ENCODE data around the gene CDC42EP3.

CDC42EP3 gene

DNA sequence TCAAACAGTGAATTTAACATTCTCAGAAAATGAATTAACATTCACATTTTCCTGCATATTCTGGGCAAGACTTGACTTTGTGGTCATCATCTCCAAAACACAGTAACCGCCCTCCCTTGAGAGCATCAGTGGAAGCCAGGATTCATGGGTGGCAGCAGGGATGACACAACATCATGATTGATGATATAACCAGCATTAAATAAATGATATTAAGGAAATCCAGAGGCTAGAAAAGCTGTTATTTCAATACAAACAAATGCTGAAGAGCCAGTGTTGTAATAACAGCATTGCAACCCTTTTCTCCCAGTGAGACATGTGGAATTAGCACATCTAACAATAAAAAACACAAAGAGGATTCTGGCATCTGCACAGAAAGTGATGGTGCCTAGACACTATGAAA is 41.1 kb downstream of the CDC42EP3 start:
- H3K36me3 ChIP-seq (ENCODE audit: control insufficient read depth, insufficient read depth, low read length) = no peaks in the 10 kb centered on the region
- H3K9ac ChIP-seq (ENCODE audit: low read length) = no peak overlapping the region
- H3K4me3 ChIP-seq (ENCODE audit: low read length) = no peak overlapping the region
- no peaks in the 10 kb centered on the region for H3K27me3 ChIP-seq (ENCODE audit: control insufficient read depth, insufficient read depth, low read length)
- H3K4me1 ChIP-seq (ENCODE audit: control insufficient read depth, insufficient read depth, low read length) = no peaks in the 10 kb centered on the region
- no peaks in the 10 kb centered on the region for H3K9me3 ChIP-seq (ENCODE audit: control insufficient read depth, low read length)

DNA sequence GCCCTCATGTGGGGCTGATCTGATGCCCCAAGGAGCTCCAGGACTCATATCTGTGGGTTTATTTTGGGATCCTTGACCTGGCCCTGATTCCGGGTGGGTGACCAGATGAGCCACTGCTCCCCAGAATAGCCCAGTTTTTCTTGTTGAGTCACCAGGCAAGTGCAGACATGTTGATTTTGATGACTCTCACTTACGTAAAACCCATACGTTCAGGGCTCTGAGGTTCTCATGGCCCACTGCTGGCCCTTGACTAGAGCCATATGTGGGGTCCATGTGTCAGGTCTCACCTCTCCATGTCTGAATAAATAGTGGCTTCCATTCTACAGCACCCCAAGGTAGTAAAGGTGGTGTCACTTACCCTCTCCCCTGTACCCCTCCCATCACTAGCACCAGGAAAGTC is 41.9 kb downstream of the CDC42EP3 start:
- H3K36me3 ChIP-seq (ENCODE audit: control insufficient read depth, insufficient read depth, low read length) = no peaks in the 10 kb centered on the region
- no peaks in the 10 kb centered on the region for H3K4me1 ChIP-seq (ENCODE audit: control insufficient read depth, insufficient read depth, low read length)
- no peak overlapping the region for H3K4me3 ChIP-seq (ENCODE audit: low read length)
- no peaks in the 10 kb centered on the region for H3K9me3 ChIP-seq (ENCODE audit: control insufficient read depth, low read length)
- H3K27me3 ChIP-seq (ENCODE audit: control insufficient read depth, insufficient read depth, low read length) = no peaks in the 10 kb centered on the region
- H3K9ac ChIP-seq (ENCODE audit: low read length) = no peak overlapping the region

GRCh38 chr2:37627710-37628109 is 43.7 kb downstream of the CDC42EP3 start:
- no peaks in the 10 kb centered on the region for H3K27me3 ChIP-seq (ENCODE audit: control insufficient read depth, insufficient read depth, low read length)
- no peak overlapping the region for H3K4me3 ChIP-seq (ENCODE audit: low read length)
- no peaks in the 10 kb centered on the region for H3K9me3 ChIP-seq (ENCODE audit: control insufficient read depth, low read length)
- no peaks in the 10 kb centered on the region for H3K36me3 ChIP-seq (ENCODE audit: control insufficient read depth, insufficient read depth, low read length)
- no peaks in the 10 kb centered on the region for H3K4me1 ChIP-seq (ENCODE audit: control insufficient read depth, insufficient read depth, low read length)
- H3K9ac ChIP-seq (ENCODE audit: low read length) = no peak overlapping the region

DNA sequence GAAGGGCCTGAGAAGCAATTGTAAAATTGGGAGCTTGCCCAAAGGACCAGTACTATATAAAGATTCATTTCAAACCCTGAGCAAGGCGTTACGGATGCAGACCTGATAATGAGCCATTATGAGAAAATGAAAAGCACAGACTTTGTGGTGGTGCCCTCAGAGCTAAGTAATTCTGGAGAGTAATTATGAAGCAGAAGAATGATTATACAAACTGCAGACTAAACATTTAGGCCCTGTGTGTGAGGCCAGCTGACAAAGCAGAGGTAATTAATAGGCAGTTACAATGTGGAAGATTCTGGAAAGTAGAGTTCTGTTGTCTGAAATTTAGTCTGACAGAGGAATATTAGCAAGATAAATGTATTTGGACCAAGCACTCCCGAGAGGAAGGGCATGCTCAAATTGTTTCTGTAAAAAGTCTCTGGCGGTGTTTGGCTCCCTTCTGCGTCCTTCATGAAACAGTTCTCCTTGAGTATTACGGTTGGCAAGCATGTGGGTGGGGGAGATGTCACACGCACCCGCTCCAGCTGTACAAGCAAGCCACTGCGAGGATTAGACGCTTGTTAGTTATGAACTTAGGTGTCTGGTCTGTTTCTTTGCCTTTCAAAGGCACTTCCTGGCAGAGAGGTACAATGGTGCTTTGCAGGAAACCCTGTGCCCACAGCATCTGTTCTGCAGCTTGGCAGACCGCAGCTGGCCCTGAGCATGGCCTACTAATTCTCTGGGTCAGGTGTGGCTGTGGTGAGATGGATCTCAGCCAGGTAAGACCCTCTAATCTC is 45.5 kb downstream of the CDC42EP3 start:
- Histone ChIP-seq H3K27me3 (ENCODE audit: control insufficient read depth, insufficient read depth, low read length) (no peaks in the 10 kb centered on the region), H3K9ac (ENCODE audit: low read length) (no peak overlapping the region), H3K9me3 (ENCODE audit: control insufficient read depth, low read length) (no peaks in the 10 kb centered on the region), H3K4me3 (ENCODE audit: low read length) (no peak overlapping the region), H3K4me1 (ENCODE audit: control insufficient read depth, insufficient read depth, low read length) (no peaks in the 10 kb centered on the region), H3K36me3 (ENCODE audit: control insufficient read depth, insufficient read depth, low read length) (no peaks in the 10 kb centered on the region)

DNA sequence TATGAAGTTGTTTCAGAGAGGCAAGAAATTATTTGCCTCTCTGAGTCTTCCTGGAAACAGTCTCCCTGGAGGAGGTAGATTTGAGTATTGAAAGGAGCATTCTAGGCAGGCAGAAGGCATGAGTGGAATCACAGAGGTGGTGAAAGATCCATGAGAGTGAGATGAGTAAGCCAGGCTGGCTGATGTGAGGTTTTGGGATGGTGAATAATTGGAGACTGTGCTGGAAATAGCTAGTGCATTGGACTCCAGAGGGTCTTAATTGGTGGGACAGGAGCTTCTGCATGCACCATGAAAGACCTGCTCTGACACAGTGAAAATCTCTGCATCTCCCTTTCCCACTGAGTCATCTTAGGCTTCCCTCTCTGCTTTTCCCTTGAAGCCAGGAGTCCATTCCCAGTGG is 46.3 kb downstream of the CDC42EP3 start:
- Histone ChIP-seq H3K27me3 (ENCODE audit: control insufficient read depth, insufficient read depth, low read length) (no peaks in the 10 kb centered on the region), H3K4me1 (ENCODE audit: control insufficient read depth, insufficient read depth, low read length) (no peaks in the 10 kb centered on the region), H3K4me3 (ENCODE audit: low read length) (no peak overlapping the region), H3K9me3 (ENCODE audit: control insufficient read depth, low read length) (no peaks in the 10 kb centered on the region), H3K36me3 (ENCODE audit: control insufficient read depth, insufficient read depth, low read length) (no peaks in the 10 kb centered on the region), H3K9ac (ENCODE audit: low read length) (no peak overlapping the region)

GRCh38 chr2:37623971-37624900 is 47.2 kb downstream of the CDC42EP3 start:
- Histone ChIP-seq H3K9ac (ENCODE audit: low read length) (no peak overlapping the region), H3K36me3 (ENCODE audit: control insufficient read depth, insufficient read depth, low read length) (no peaks in the 10 kb centered on the region), H3K9me3 (ENCODE audit: control insufficient read depth, low read length) (no peaks in the 10 kb centered on the region), H3K4me1 (ENCODE audit: control insufficient read depth, insufficient read depth, low read length) (no peaks in the 10 kb centered on the region), H3K27me3 (ENCODE audit: control insufficient read depth, insufficient read depth, low read length) (no peaks in the 10 kb centered on the region), H3K4me3 (ENCODE audit: low read length) (no peak overlapping the region)

- no peaks in the 10 kb centered on the region for H3K36me3 ChIP-seq (ENCODE audit: control insufficient read depth, insufficient read depth, low read length)
- H3K9me3 ChIP-seq (ENCODE audit: control insufficient read depth, low read length) = no peaks in the 10 kb centered on the region
- H3K27me3 ChIP-seq (ENCODE audit: control insufficient read depth, insufficient read depth, low read length) = no peaks in the 10 kb centered on the region
- H3K9ac ChIP-seq (ENCODE audit: low read length) = no peak overlapping the region
- H3K4me3 ChIP-seq (ENCODE audit: low read length) = no peak overlapping the region
- no peaks in the 10 kb centered on the region for H3K4me1 ChIP-seq (ENCODE audit: control insufficient read depth, insufficient read depth, low read length)
These were observed 48.0 kb downstream of the CDC42EP3 start for GRCh38 chr2:37623406-37623805.

DNA sequence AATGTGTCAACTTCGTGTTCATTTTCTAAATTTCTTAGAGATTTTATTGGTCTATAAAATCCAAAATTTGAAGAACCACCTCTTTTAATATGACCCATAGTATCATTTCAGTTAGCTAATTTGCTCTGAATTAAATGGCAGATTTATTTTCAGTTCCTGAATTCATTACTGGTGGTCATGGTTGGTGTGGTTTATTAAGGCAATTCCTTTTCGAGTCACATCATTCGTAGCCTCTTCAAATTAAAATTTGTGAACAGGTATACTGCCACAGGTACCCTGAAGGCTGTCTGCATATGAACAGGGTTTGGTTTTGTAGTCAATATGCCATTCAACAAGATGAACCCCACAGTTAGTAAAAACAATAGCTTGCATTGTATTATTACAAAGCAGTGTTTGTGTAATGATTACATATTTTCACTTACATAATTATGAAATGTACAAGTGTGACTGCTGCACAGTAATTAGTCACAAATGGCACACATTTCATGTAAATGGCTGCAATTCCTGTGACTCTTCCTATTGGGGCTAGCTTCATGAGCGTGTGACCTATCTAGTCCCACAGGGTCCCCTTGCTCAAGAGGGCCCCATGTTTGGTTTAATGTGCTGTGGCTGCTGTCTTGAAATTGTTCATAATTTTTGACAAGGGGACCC is 48.9 kb downstream of the CDC42EP3 start:
- Histone ChIP-seq H3K36me3 (ENCODE audit: control insufficient read depth, insufficient read depth, low read length) (no peaks in the 10 kb centered on the region), H3K9ac (ENCODE audit: low read length) (no peak overlapping the region), H3K4me1 (ENCODE audit: control insufficient read depth, insufficient read depth, low read length) (peaks cover 5% of the 10 kb centered on the region), H3K27me3 (ENCODE audit: control insufficient read depth, insufficient read depth, low read length) (no peaks in the 10 kb centered on the region), H3K9me3 (ENCODE audit: control insufficient read depth, low read length) (no peaks in the 10 kb centered on the region), H3K4me3 (ENCODE audit: low read length) (no peak overlapping the region)

DNA sequence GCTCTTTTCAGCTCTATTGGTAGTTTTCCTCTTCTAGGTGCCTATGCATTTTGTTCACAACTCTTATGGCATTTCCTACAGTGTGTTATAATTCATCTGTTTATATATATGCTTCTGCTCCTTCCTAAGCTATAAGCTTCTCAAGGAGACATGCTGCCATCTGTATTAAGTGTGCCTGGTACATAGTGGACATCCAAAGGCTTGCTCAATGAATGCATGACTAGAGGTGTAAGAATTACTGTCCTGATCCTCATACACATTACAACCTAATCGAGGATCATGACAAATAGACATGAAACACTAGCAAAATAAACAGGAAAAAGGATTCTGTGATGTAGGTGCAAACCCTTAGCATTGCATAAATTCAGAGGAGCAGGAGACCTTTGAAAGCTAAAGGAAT is 50.2 kb downstream of the CDC42EP3 start:
- Histone ChIP-seq H3K4me1 (ENCODE audit: control insufficient read depth, insufficient read depth, low read length) (peaks cover 19% of the 10 kb centered on the region), H3K9ac (ENCODE audit: low read length) (no peak overlapping the region)

DNA sequence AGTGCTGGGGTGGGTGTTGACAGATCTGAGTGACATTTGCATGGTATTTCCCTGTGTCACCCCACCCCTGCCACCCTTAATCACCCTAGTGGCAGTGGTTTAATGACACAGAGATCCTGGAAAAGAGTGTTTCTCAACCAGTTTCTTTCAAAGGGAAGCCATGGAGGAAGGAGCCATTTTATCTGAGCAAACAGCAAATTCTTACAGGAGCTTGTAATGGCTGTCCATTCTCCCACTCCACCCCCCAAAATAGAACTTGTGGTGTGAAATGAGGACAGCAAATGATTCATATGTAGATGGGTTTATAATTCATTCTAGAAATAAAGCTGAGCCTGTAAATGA is 51.5 kb downstream of the CDC42EP3 start:
- Histone ChIP-seq H3K9me3 (ENCODE audit: control insufficient read depth, low read length) (no peaks in the 10 kb centered on the region), H3K4me3 (ENCODE audit: low read length) (no peak overlapping the region), H3K4me1 (ENCODE audit: control insufficient read depth, insufficient read depth, low read length) (peaks cover 22% of the 10 kb centered on the region), H3K27me3 (ENCODE audit: control insufficient read depth, insufficient read depth, low read length) (no peaks in the 10 kb centered on the region), H3K9ac (ENCODE audit: low read length) (no peak overlapping the region), H3K36me3 (ENCODE audit: control insufficient read depth, insufficient read depth, low read length) (no peaks in the 10 kb centered on the region)

More for the DNA sequence above, 50.2 kb downstream of the CDC42EP3 start:
- Histone ChIP-seq H3K27me3 (ENCODE audit: control insufficient read depth, insufficient read depth, low read length) (no peaks in the 10 kb centered on the region), H3K4me3 (ENCODE audit: low read length) (no peak overlapping the region), H3K36me3 (ENCODE audit: control insufficient read depth, insufficient read depth, low read length) (no peaks in the 10 kb centered on the region), H3K9me3 (ENCODE audit: control insufficient read depth, low read length) (no peaks in the 10 kb centered on the region)

DNA sequence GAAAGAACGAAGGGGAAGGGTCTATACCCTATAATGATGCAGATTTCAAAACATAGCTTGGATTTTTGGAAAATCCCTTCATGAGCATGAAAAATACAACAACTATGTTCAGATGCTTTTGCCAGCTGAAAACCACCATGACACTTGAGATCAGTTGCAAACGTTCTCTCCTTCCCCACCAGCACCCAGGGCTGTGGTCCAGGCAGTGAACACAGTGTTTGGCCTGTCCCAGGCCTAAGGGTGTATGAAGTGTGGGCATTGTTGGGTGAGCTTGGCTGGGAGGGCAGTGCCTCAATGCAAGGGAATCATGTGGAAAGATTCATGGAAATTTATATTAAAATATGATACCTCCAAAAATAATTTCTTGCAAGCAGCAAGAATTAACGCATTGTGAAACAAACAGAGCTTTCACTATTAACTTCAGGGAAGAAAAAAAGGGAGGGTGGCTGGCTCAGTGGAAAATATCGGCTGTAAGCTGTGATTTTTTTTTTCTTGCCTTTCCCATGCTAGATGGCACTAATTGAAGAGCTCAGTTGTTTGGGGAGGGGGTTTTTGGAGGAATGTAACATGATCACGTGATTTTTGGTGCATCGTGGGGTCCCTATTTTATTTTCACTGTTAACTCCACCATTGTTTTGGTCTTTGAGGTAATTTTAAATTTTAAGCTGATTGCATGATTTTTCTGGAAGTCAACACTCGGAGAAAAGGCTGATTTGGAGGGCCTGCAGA is 52.0 kb downstream of the CDC42EP3 start:
- Histone ChIP-seq H3K4me1 (ENCODE audit: control insufficient read depth, insufficient read depth, low read length) (peaks cover 22% of the 10 kb centered on the region), H3K27me3 (ENCODE audit: control insufficient read depth, insufficient read depth, low read length) (no peaks in the 10 kb centered on the region), H3K36me3 (ENCODE audit: control insufficient read depth, insufficient read depth, low read length) (no peaks in the 10 kb centered on the region), H3K9me3 (ENCODE audit: control insufficient read depth, low read length) (no peaks in the 10 kb centered on the region), H3K9ac (ENCODE audit: low read length) (no peak overlapping the region), H3K4me3 (ENCODE audit: low read length) (no peak overlapping the region)
